Mammary epithelial cell (primary cell): ENCODE data around the gene LHPP.

Source experiments
- EZH2 ChIP-seq: IDR thresholded peaks from 2 replicates; pipeline ENCODE4 v1.6.1; 2012; ENCODE audit warnings: low read length, inconsistent platforms, borderline replicate concordance
- TF ChIP-seq, protein P1 (sequence below), 2 donors: IDR thresholded peaks in 1 of 2; conservative IDR thresholded peaks in 1 of 2; 2 replicates each; pipeline ENCODE4 v1.5.1; 2011 to 2012; ENCODE audit warnings: inconsistent platforms in 2 of 2, low read length in 2 of 2, mild to moderate bottlenecking in 2 of 2, control low read depth in 1 of 2, low read depth in 1 of 2; ENCODE audit not compliant: insufficient read depth in 1 of 2; ENCODE audit errors: extremely low read depth in 1 of 2

GRCh38 chr10:124573726-124574455 lies 112.3 kb downstream of the LHPP start:
- TF ChIP-seq, protein P1, sequence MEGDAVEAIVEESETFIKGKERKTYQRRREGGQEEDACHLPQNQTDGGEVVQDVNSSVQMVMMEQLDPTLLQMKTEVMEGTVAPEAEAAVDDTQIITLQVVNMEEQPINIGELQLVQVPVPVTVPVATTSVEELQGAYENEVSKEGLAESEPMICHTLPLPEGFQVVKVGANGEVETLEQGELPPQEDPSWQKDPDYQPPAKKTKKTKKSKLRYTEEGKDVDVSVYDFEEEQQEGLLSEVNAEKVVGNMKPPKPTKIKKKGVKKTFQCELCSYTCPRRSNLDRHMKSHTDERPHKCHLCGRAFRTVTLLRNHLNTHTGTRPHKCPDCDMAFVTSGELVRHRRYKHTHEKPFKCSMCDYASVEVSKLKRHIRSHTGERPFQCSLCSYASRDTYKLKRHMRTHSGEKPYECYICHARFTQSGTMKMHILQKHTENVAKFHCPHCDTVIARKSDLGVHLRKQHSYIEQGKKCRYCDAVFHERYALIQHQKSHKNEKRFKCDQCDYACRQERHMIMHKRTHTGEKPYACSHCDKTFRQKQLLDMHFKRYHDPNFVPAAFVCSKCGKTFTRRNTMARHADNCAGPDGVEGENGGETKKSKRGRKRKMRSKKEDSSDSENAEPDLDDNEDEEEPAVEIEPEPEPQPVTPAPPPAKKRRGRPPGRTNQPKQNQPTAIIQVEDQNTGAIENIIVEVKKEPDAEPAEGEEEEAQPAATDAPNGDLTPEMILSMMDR (conservative IDR thresholded peaks at IDR 0.05 in 1 of 2, IDR thresholded peaks at IDR 0.05 in 1 of 2; ENCODE audit: extremely low read depth in 1 of 2, insufficient read depth in 1 of 2, low read depth in 1 of 2, low read length in 2 of 2): no peak
- TF ChIP-seq EZH2: no peak
